Measurements from ENCODE around the gene KCNJ6. TPM values are rescaled to one million over a fixed set of nuclear protein-coding genes. Genes with fewer than 3 reads are reported as not detected.

Gene KCNJ6
- total and polyA plus RNA-seq, 10 of the 15 experiments (the other 5 are each of a cell fraction or from before 2014, with no cell fraction given), result 0.03 to 0.07 (median 0.04) TPM; not detected in 7

- Histone ChIP-seq H4K20me1 (ENCODE audit: control insufficient read depth, insufficient read depth) (no peaks in the 10 kb centered on the region), H3K36me3 (ENCODE audit: control insufficient read depth in 2 of 2, insufficient read depth in 2 of 2, low read length in 1 of 2) (no peaks in the 10 kb centered on the region), H3K4me1 (ENCODE audit: control insufficient read depth, insufficient read depth, low read length) (no peaks in the 10 kb centered on the region), H3K27me3 (replicated peaks in 1 of 2; ENCODE audit: control insufficient read depth in 2 of 2, insufficient read depth in 2 of 2, low read length in 1 of 2) (no peaks in the 10 kb centered on the region), H3K4me2 (ENCODE audit: control insufficient read depth, insufficient read depth) (no peak overlapping the region), H3K27ac (ENCODE audit: control insufficient read depth, insufficient read depth) (no peak overlapping the region), H3K4me3 (no peak overlapping the region), H3K9ac (ENCODE audit: control insufficient read depth, insufficient read depth, low read length) (no peak overlapping the region), H3K79me2 (ENCODE audit: control insufficient read depth, insufficient read depth, low read length) (no peaks in the 10 kb centered on the region), H3K9me3 (replicated peaks; ENCODE audit: control insufficient read depth, insufficient read depth, low read length) (no peaks in the 10 kb centered on the region), H2AFZ (ENCODE audit: control insufficient read depth, low read depth, low read length) (no peak overlapping the region)
- ChIA-PET RAD21 (ENCODE audit: unreplicated experiment) (no interaction called here), SMC1A (ENCODE audit: uncharacterized antibody, unreplicated experiment) (no interaction called here), CTCF (no interaction called here), POLR2A (no interaction called here)
- BruUV-seq (replicated peaks), result no TSS peak
- intact Hi-C loops (cut with micrococcal nuclease; ENCODE audit: unreplicated experiment) (no loop called here), in situ Hi-C loops (cut with MboI) (no loop called here)
- ATAC-seq (no peak), FAIRE-seq (no peak), DNase-seq (ENCODE audit: low read depth, low spot score) (no peak)
- TF ChIP-seq SRF (IDR thresholded peaks at IDR 0.05; ENCODE audit: low read depth in 2 of 2, low read length in 2 of 2) (0 out of 4 replicates have a peak, but pooled peaks of 1 of the 2 experiments have one; percentile 23), BMI1 (IDR thresholded peaks at IDR 0.05; ENCODE audit: borderline replicate concordance) (no peak)
- 8% methylated on average over 3 of the region's 3 CpGs for WGBS (ENCODE audit: insufficient coverage, insufficient replicate concordance, low lambda C conversion rate, missing lambda C conversion rate)
Observed at GRCh38 chr21:37688952-37689659, 227.2 kb downstream of the KCNJ6 start.

GRCh38 chr21:37686991-37687810, 229.1 kb downstream of the KCNJ6 start:
- H2AFZ ChIP-seq (ENCODE audit: control insufficient read depth, low read depth, low read length), result no peak overlapping the region

More at GRCh38 chr21:37686991-37687810, 229.1 kb downstream of the KCNJ6 start:
- Histone ChIP-seq H3K27me3 (replicated peaks in 1 of 2; ENCODE audit: control insufficient read depth in 2 of 2, insufficient read depth in 2 of 2, low read length in 1 of 2) (no peaks in the 10 kb centered on the region), H3K4me3 (no peak overlapping the region), H3K36me3 (ENCODE audit: control insufficient read depth in 2 of 2, insufficient read depth in 2 of 2, low read length in 1 of 2) (no peaks in the 10 kb centered on the region), H3K4me1 (ENCODE audit: control insufficient read depth, insufficient read depth, low read length) (no peaks in the 10 kb centered on the region), H3K27ac (ENCODE audit: control insufficient read depth, insufficient read depth) (no peak overlapping the region), H3K9ac (ENCODE audit: control insufficient read depth, insufficient read depth, low read length) (no peak overlapping the region), H4K20me1 (ENCODE audit: control insufficient read depth, insufficient read depth) (no peaks in the 10 kb centered on the region), H3K4me2 (ENCODE audit: control insufficient read depth, insufficient read depth) (no peak overlapping the region), H3K79me2 (ENCODE audit: control insufficient read depth, insufficient read depth, low read length) (no peaks in the 10 kb centered on the region), H3K9me3 (replicated peaks; ENCODE audit: control insufficient read depth, insufficient read depth, low read length) (no peaks in the 10 kb centered on the region)
- no TSS peak for BruUV-seq (replicated peaks)
- WGBS (ENCODE audit: insufficient coverage, insufficient replicate concordance, low lambda C conversion rate, missing lambda C conversion rate), result 44% methylated on average over 12 of the region's 12 CpGs
- RAD21 ChIA-PET (ENCODE audit: unreplicated experiment), result no interaction called here
- POLR2A ChIA-PET, result no interaction called here
- intact Hi-C loops (cut with micrococcal nuclease; ENCODE audit: unreplicated experiment), result no loop called here
- SMC1A ChIA-PET (ENCODE audit: uncharacterized antibody, unreplicated experiment), result interaction anchor here (0.9 kb wide), 1 partner anchor 12 kb away, joined by 3 read pairs; no protein-coding TSS in a partner anchor
- no peak for DNase-seq (ENCODE audit: low read depth, low spot score)
- no peak for FAIRE-seq
- in situ Hi-C loops (cut with MboI), result no loop called here
- ATAC-seq, result no peak
- CTCF ChIA-PET, result interaction anchor here (0.9 to 1.7 kb wide), 4 partner anchors 10 to 25 kb away, joined by 3 read pairs; no protein-coding TSS in a partner anchor
- TF ChIP-seq SUZ12 (IDR thresholded peaks at IDR 0.05; ENCODE audit: unreplicated experiment) (no peak), BMI1 (IDR thresholded peaks at IDR 0.05; ENCODE audit: borderline replicate concordance) (no peak), NFYA (IDR thresholded peaks at IDR 0.05; ENCODE audit: borderline replicate concordance, low read depth, low read length) (no peak), STAT1 (conservative IDR thresholded peaks at IDR 0.05) (no peak), PAX5 (IDR thresholded peaks at IDR 0.05; ENCODE audit: borderline replicate concordance, low read depth, low read length) (no peak), SMARCA5 (IDR thresholded peaks at IDR 0.05) (no peak), MLLT1 (IDR thresholded peaks at IDR 0.05) (no peak), MYB (IDR thresholded peaks at IDR 0.05; ENCODE audit: borderline replicate concordance, low read depth, low read length) (no peak), NFYB (IDR thresholded peaks at IDR 0.05; ENCODE audit: insufficient read depth, low read depth, low read length) (no peak), RB1 (IDR thresholded peaks at IDR 0.05; ENCODE audit: borderline replicate concordance) (no peak), TARDBP (IDR thresholded peaks at IDR 0.05; ENCODE audit: borderline replicate concordance) (no peak), PML (IDR thresholded peaks at IDR 0.05; ENCODE audit: low read length) (no peak)

All from GM12878 (cell line).